GM18858 (cell line): ENCODE measurements around the gene MPHOSPH8.
"Not testable (repeated sequence)": the region's sequence is repeated elsewhere in the genome, so short reads cannot be mapped to it uniquely, and the experiment has no call there.

Source experiments
- ATAC-seq: cut with Tn5 transposase; IDR thresholded peaks from one replicate; pipeline ENCODE4 v1.9.1; 2021; ENCODE audit not compliant: unreplicated experiment

MPHOSPH8 gene

GRCh38 chr13:19681517-19681916, 48.1 kb downstream of the MPHOSPH8 start:
- no peak for ATAC-seq

- no peak for ATAC-seq
These were observed 51.6 kb downstream of the MPHOSPH8 start for GRCh38 chr13:19685034-19685433.

- ATAC-seq = no peak
These were observed 52.0 kb downstream of the MPHOSPH8 start for GRCh38 chr13:19685437-19685836.

- ATAC-seq = not testable (repeated sequence)
These were observed 58.0 kb downstream of the MPHOSPH8 start for GRCh38 chr13:19691447-19691846.

GRCh38 chr13:19695428-19695827, 62.0 kb downstream of the MPHOSPH8 start:
- no peak for ATAC-seq

GRCh38 chr13:19695829-19696228, 62.4 kb downstream of the MPHOSPH8 start:
- ATAC-seq = no peak

- ATAC-seq = not testable (repeated sequence)
These were observed 67.5 kb downstream of the MPHOSPH8 start for GRCh38 chr13:19700963-19701362.

- ATAC-seq = not testable (repeated sequence)
These were observed 68.2 kb downstream of the MPHOSPH8 start for GRCh38 chr13:19701619-19702018.

GRCh38 chr13:19704256-19704655, 70.8 kb downstream of the MPHOSPH8 start:
- ATAC-seq = not testable (repeated sequence)

- ATAC-seq = not testable (repeated sequence)
These were observed 75.6 kb downstream of the MPHOSPH8 start for GRCh38 chr13:19709039-19709438.

GRCh38 chr13:19709782-19710181, 76.3 kb downstream of the MPHOSPH8 start:
- not testable (repeated sequence) for ATAC-seq

- ATAC-seq = no peak
These were observed 79.9 kb downstream of the MPHOSPH8 start for GRCh38 chr13:19713186-19713965.

- no peak for ATAC-seq
These were observed 86.6 kb downstream of the MPHOSPH8 start for GRCh38 chr13:19720039-19720438.
